Measurements from ENCODE around the gene SREK1IP1.

The SREK1IP1 gene

DNA sequence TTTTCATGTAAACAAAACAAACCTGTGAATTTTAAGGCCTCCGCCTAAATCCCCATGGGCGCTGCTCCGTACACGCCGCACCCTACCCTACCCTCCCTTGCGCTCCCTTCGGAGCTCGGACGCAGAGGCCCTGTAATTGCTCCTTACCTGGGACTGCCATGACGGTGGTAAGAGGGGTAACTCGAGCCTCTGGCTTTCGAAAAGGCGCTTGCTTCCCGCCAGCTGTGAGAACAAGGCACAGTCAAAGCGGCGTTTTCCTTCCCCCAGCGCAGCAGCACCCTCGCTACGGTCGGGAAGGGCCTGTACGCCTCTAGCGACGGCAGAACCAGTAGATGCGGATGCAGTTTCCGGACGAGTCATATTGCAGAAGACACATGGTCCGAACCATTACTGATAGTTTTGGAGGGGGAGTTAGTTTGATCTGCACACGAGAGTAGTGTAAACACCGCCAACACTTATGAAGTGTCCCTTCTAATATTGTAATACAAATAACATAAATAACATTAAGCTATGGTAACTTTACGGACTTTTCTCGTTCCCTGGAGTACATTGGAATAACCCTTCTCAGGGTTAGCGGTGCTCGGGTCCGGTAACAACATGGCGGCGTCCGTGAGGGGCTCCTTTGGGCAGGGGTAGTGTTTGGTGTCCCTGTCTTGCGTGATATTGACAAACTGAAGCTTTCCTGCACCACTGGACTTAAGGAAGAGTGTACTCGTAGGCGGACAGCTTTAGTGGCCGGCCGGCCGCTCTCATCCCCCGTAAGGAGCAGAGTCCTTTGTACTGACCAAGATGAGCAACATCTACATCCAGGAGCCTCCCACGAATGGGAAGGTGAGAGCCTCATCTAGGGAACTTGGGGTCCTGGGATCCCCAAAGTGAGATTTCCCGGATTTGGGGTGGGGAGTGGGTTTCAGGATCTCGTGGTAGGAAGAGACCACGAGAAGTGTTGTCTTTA lies at the start of gene SREK1IP1, which contains the start of gene CWC27:
TSS of gene SREK1IP1 (minus strand) at position 334 of the 955 bp plus-strand sequence. CDS start at position 160, 174 bp downstream.
TSS of gene CWC27 (plus strand) at position 573 of the 955 bp plus-strand sequence. CDS start at position 790, 217 bp downstream.
- DNase-seq, result peak; percentile 93

DNA sequence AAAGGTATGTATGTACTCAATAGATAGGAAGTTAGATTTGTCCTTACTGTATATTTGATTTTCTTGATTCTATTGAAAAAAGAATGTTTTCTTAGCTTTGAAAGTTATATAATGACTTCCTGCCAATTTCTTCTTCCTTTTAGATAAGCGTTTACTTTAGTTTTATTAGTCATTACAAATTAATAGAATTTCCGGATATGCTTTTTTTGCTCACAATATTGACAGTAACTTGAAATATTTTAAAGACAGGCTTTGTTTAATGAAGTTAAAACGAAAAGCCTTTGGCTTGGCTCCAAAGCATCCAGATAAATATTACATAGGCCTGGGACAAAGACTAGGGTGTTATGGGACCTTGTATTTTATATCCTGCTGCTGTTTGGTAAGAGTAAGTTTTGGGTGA lies 49.8 kb upstream of the SREK1IP1 start:
- no peak for DNase-seq

DNA sequence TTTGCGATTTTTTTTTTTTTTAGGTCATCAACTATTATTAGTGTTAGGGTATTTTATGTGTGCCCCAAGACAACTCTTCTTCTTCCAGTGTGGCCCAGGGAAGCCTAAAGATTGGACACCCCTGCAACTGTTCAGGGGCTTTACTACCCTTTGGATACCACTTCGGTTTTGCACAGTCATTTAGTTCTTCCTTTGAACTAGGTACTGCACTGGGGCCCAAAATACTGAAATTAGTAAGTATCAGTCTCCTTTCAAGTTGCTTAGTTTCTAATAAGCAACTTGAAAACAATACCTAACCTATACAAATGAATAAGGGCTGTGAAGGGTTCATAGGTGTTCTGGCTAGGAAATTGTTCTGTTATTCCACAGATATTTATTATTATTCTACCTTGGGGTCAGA lies 45.6 kb upstream of the SREK1IP1 start:
- no peak for DNase-seq

DNA sequence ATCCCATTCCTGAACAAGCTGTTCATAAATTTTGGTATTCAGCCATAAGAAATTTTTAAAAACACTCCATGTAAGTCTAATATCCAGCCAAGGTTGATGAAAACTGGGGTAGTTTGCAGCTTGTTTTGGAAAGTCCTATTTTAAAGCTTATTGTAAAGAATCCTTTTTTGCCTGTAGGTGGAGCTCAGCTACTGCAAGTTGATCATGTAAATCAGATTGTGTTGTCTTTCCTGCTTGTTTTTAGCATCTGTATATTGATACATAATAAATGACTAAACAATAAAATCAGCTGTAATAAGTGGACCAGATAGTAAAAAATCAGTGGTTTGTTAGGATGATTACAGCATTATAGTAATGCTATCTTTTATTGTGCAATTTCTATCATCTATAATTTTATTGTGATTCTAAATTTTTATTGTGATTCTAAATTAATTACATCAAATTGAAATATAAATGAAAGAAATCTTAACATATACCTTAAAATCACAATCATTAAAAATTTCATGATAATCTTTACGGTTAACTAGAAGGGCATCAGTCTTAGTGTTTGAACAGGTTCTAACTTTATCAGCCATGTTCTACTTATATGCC lies 42.7 kb upstream of the SREK1IP1 start:
- peak; percentile 57 for DNase-seq

DNA sequence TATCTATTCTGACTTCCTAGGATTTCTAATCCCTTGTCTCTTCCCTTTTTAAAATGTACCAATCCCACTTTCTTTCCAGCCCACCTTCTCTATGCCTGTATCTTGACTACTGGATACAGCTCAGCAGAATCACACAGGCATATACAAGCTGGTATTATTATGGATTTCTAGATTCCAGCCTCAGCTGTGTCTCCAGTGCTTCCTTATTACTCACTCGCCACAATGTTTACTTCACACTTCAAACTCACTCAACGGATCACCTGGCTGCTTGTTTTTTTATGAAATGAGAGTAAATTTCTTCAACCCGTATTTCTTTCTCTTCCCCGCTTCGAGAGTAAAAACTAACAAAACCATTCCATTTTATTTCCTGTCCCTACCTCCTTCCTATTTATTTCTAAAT lies 39.0 kb upstream of the SREK1IP1 start:
- DNase-seq, result no peak

DNA sequence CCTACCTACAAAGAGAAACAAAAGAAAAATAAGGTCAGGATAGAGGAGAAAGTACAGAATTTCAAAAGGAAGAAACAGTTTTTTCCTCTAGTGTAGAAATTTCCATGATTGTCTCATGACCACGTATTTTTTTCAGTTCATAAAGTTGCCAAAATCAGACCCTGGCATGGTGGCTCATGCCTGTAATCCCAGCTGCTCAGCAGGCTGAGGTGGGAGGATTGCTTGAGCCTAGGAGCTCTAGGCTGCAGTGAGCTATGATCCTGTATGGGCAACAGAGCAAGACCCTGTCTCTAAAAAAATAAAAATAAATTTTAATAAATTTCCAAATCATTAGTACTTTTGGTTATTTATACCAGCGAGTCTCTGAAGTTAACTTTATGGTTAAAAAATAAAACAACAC lies 38.0 kb upstream of the SREK1IP1 start:
- no peak for DNase-seq

DNA sequence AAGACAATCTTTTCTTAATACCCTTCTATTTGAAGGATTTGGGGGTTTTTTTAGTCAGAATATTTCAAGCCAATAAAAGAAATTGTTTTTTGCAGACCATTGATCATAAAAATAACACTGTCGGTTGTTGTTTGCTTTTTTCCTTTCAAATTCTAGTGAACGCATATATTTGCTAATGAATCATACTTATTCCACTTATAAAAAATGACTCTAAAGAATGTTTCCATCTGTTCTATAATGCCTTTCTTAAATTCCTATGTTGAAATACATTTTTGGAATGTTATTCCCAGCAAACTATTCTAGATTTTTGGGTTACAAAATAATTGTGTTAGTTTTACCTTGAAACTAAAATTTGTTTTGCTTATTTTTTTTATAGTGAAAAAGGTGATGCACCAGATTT lies 32.4 kb upstream of the SREK1IP1 start:
- DNase-seq, result peak; percentile 34

DNA sequence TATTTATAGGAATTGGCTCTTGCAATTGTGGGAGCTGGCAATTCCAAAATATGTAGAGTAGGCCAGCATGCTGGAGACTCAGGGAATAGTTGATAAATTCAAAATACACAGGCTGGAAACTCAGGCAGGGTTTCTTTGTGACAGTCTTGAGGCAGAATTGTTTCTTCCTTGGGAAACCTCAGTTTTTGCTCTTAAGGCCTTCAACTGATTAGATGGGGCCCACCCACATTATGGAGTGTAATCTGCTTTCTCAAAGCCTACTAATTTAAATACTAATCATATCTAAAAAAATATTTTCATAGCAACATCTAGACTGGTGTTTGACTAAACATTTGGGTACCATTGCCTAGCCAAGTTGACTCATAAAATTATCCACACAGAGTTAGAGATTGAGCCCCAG lies 27.8 kb upstream of the SREK1IP1 start:
- DNase-seq, result no peak

DNA sequence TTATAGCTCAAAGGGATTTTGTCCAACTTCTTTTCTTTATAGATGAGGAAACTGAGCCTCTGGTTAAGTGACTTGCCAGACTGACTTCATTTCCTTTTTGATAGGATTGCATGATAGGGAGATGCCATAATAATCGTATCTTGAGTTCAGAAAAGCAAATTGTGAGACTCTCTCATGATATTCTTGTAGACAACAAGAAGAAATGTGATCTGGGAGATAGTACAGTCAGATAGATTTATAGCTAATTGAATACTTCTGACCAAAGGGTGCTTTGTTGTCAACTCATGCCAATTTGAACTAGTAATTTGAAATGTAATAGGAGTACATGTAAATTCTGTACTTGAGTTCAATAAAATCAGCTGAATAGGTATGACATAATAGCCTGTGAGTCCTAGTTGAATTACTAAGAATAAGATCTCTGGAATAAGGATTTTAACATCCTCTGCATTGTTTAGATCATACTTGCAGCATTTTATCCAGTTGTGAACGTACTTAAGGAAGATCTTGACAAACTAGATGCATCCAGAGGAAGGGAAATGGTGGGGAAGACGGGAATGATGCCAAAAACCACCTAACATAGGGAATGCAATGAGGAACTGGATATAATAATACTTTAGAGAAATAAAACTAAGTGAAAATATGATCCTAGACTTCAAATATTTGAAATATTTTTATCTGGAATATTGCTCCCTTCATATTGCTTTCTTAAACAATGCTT lies 25.7 kb upstream of the SREK1IP1 start:
- DNase-seq, result no peak

DNA sequence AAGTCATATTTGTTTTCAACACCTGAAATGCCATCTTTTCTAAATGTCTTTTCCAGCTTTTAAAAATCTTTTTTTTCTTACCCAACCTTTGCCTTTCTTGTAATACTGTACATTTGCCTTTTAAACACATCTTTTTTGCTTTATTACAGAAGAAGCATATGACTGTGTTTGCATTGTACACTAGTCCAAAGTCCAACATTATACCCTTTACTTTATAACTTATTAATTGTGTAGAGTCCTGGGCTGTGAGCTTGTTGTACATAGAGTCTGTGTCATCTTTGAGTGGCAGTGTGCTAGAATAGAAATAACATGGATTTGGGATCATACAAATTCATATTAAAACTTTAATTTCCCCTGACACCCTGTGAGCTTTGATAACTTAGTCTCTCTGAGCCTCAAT lies 24.0 kb upstream of the SREK1IP1 start:
- DNase-seq, result no peak

DNA sequence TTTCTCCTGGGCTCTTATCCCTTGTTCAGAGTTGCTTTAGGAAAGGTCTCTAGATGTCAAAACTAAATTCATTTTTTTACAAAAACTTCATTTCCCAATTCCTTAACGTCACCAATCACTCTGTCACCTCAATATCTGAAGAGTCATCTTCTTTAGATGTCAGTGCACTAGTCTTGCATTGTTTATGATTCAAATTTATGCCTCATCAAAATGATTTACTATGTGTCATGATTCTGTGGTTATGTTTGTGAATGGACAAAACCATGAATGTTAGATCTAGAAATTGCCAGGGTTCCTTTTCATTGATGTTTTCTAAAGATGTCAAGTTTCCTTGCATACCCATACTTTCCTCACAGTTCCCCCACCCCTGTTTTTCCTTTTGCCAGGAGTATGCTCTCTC lies 21.7 kb upstream of the SREK1IP1 start:
- peak; percentile 34 for DNase-seq

DNA sequence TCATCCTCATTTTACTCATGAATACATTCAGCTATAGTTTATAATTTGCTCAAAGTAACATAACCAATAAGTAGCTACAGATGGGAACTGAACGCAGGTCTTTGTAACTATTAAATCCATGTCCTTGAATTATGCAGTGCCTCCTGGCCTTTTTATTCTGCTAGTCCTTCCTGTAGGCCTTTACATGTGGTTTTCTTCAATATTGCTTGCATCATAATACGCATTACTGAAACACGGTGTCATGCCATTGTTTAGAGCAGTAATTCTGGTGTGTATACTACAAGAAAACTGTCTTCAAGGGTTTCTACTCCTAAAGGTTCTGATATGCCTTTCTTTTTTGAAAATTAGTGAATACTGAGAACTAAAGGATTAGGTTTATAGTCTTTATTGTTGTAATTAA lies 21.0 kb upstream of the SREK1IP1 start:
- peak; percentile 51 for DNase-seq

DNA sequence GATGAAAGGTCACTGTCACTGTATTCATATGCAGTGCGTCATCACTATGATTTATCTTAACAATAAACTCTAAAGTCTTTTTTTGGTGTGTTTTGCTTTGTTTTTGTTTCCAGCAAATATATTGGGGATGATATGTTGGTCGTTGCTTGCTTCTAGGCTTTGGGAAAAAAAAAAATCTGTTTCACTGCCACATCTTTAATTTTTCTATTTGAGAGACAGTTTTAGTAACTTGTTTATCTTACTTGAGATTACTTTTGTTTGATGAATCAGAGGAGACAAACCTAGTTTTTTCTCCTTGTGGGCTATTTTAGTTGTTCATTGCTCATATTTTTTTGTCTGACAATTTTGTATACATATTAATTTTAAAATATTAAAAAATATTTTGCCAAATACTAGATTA lies 19.7 kb upstream of the SREK1IP1 start:
- no peak for DNase-seq

DNA sequence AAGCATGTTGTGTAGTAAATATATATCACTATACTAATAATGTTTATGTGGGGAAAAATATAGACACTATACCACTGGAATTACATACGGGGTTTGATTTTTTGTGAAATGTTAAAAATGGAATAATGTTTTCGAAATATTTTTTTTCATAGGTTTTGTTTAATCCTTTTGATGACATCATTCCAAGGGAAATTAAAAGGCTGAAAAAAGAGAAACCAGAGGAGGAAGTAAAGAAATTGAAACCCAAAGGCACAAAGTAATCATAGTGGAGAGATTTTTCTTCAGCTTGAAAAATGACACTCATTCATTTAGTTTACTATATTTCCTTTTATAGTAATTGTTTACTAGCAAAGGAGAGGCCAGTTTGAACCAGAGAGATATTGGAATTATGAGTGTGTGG lies 17.9 kb upstream of the SREK1IP1 start:
- no peak for DNase-seq

DNA sequence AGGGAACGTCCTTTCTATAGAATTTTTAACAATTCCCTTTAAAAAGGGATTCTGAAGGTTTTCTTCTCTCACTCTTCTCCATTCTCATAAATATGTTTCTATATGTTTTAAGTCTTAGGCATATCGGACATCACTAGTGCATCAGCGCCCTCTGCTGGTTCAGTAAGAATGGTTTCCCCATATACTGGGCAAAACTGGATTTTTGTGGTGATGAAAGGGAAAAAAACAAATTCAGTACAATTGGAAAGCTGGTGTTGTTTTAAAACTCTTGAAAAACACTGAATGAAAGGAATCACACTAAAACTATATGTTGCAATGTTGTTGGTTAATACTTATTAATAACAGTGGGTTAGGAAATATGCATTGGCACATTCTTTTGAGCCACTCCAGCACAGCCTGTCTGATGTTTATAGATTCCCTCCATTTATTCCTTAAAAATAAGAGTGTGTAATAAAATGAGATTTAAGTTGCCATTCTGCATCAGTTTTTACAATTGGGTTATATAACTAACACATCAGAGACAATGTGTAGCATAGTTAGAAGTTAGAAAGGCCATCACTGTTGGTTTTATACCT lies 16.0 kb upstream of the SREK1IP1 start:
- peak; percentile 75 for DNase-seq

DNA sequence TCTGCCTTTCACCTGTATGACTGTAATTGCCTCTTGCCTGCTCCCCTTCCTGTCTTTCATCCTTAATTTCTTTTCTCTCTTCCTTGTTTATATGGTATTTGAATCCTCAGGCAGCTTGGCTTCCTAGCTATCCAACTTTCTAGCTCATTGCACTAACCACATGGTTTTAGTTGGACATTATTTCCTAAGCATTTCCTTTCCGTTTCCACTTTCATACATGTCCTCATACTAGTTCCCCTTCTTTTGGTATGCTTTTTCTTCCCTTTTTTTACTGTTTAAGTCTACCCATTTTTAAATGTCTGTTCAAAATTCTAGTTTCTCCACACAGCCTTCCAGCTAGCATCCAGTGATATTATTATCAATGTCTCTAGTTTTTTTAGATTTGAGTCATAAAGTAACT lies 6.8 kb upstream of the SREK1IP1 start:
- no peak for DNase-seq

DNA sequence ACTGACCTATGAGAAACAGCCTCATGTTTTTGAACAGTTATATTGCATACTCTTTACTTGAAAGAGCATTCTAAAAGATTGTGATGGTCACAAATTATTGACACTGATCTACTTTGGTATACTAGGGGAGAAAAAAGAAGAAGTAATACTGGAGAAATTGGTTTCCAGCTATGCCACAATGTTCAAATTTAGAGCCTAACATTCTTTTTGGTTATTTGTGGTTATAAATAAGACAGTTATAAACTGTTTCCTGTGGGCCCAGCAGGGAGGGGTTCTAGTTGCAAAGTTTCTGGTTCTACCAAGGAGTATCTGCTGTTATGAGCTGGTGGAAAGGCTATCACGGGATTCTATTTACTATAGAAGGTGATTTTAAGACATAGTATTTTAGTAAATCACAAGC lies 5.0 kb upstream of the SREK1IP1 start:
- no peak for DNase-seq

DNA sequence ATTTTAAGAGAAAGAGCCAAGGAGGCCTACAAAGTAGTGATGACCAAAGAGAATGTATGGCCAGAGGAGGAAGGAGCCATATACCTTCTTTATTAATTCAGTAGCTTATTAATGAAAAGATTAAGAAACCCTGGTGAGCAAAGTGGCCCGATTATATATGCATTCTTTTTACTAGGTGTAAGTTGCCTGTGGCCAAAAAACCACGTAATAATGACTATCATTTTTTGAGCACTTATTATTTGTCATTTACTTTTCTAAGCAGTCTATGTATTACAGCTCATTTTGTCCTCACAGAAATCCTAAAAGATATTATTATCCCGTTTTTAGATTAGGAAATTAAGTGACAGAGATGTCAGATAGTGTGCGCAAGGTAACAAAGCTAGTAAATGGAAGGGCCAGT lies 3.2 kb upstream of the SREK1IP1 start:
- DNase-seq, result no peak

DNA sequence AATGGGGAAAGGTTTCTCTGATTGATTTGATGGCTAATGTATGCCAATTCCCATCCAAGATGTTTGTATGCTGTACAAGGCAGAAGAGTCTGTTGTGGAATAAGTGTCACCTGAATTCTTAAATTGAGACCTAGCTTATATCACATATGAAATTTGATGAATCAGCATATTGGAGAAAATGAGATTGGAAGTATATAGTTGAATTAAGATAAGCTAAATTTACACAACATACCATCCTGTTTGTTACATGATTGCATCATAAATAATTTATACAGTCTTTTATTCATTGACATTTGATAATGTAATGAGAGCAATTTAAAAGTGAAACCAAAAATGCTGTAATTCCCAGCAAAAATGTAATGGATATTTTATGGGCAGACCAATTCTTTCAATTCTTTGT lies 1.4 kb upstream of the SREK1IP1 start:
- no peak for DNase-seq

DNA sequence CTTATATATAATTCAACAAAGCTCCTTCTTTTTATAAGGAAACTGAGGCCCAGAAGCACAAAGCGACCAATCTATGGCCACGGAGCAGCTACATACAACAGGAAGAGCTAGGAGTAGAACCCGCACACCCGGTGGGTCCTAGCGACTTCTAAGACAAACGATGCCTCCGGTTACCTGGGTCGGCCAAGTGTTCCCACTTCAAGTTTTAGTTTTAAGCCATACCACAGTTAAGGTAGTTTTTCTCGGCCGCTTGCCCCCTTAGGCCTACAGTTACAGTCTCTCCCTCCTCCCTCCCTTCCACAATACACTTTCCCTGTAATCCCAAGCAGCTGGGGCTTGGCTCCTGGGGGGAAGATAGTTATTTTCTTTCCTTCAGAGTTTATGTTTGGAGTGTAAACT lies 533 bp downstream of the SREK1IP1 start:
- DNase-seq, result no peak

DNA sequence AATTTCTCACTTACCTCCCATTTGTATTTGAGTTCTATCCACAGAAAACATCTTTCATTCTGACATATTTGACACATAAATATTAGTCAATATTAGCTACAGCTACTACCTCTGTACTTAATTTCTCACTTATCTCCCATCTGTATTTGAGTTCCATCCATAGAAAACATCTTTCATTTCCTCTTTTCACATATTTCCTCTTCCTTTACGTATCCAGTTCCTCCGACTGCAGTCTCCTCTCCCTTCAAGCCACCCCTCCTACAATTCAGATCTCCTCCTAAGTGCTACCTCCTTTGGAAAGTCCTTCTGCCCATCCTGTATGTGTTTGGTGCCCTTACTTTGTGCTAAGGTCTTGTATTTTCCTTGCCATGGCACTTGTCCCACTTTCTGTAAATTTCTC lies 1.6 kb downstream of the SREK1IP1 start:
- DNase-seq, result no peak

DNA sequence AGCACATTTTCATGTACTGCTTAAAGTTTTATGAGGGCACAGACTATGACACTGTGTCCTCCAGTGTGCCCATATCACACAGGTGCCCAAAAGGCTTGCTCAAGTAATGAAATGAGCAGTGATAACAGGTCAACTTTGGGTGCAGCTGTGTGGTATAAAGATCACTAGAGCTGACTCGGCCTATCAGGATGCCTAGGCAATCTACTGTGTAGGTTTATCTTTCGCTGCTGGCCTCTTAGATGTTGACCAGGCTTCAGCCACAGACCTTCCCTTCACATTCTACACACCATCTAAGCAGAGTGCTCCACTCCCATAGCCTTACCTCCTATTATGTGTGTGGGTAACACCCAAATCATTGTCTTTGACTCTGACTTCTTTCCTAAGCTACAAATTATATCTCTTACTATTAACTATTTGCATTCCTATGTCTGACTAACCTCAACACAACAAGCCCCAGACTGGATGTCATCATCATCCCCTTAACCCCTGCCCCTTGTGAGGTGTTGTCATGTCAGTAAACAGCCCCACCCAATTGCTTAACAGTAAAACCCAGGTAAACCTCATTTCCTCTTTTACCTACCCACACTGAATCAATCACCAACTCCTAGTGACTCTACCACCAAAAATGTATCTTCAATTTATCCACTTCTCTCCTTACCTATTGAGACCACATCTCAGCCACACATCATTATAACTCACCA lies 2.5 kb downstream of the SREK1IP1 start:
- peak; percentile 14 for DNase-seq
